Hepatocyte (in vitro differentiated cells): Measurements from ENCODE around the gene TMEM258.

Experiments used
- CTCF ChIP-seq: fragments of 200-600 bp; sonication (generic); IDR thresholded peaks from 2 replicates; pipeline ENCODE4 v1.5.1; 2016; ENCODE audit warnings: antibody characterized with exemption, mild to moderate bottlenecking; ENCODE audit not compliant: poor library complexity
- EZH2 ChIP-seq: fragments of 200-600 bp; sonication (generic); IDR thresholded peaks from 2 replicates; pipeline ENCODE4 v1.6.1; 2016; ENCODE audit warnings: antibody characterized with exemption, mild to moderate bottlenecking, borderline replicate concordance
- EZH2phosphoT487 ChIP-seq: fragments of 200-600 bp; sonication (generic); IDR thresholded peaks from one replicate; pipeline ENCODE4 v1.6.1; 2018; ENCODE audit warnings: antibody characterized with exemption, mild to moderate bottlenecking, low read depth, moderate library complexity; ENCODE audit not compliant: unreplicated experiment, severe bottlenecking

- TF ChIP-seq EZH2 = no peak
- no peak for TF ChIP-seq CTCF
- no peak for TF ChIP-seq EZH2phosphoT487
Observed at GRCh38 chr11:61751384-61751783, 41.0 kb downstream of the TMEM258 start.
